Endothelial cell of umbilical vein (primary cell): ENCODE data around the gene HOXB5. TPM values are rescaled to one million over a fixed set of nuclear protein-coding genes. Genes with fewer than 3 reads are reported as not detected.

ENCODE experiments used
- BruUV-seq: library from RNA; stranded (reverse); fragments of 400-500 nt; replicated peaks from 2 replicates; lab custom pipeline; 2021; lab: Mats Ljungman, UMichigan
- CTCF ChIA-PET: fragments of 300-600, 350-600 bp; sonication (Branson Sonifier 250); formaldehyde crosslinking; loops from one replicate; lab custom pipeline; 2021; ENCODE audit warnings: antibody characterized with exemption, inconsistent platforms; lab: Charles Lee
- POLR2A ChIA-PET: fragments of 300-600, 350-600 bp; sonication (Branson Sonifier 250); formaldehyde crosslinking; loops from one replicate; lab custom pipeline; 2021; ENCODE audit warnings: antibody characterized with exemption, inconsistent platforms; lab: Charles Lee
- DNase-seq: peaks from one replicate; pipeline ENCODE4 v3.0.0-alpha.2; 2011; ENCODE audit warnings: low read depth, low spot score
- FAIRE-seq: peaks from 2 replicates; lab custom pipeline; 2011; peaks lifted over from hg19 to GRCh38; lab: Jason Lieb, UNC
- H2AFZ ChIP-seq: 2 replicates; pipeline ENCODE4 v1.6.0; 2012; ENCODE audit warnings: low read depth, low read length, control low read depth, inconsistent platforms
- H3K27ac ChIP-seq: 2 replicates; pipeline ENCODE4 v1.5.1; 2011; ENCODE audit warnings: low read depth, mild to moderate bottlenecking, control low read depth, low read length, moderate library complexity; ENCODE audit not compliant: insufficient read depth
- H3K27me3 ChIP-seq, 2 experiments: 2 replicates each; pipeline versions ENCODE4 v1.6.0 to v1.6.1; 2011; ENCODE audit warnings: low read length in 2 of 2, mixed read lengths in 1 of 2; ENCODE audit not compliant: control insufficient read depth in 2 of 2, insufficient read depth in 2 of 2
- H3K36me3 ChIP-seq, 2 experiments: 2 replicates in 1 of 2; 3 replicates in 1 of 2; pipeline ENCODE4 v1.5.1; 2011; ENCODE audit warnings: low read length in 2 of 2, mild to moderate bottlenecking in 1 of 2, moderate library complexity in 1 of 2; ENCODE audit not compliant: control insufficient read depth in 2 of 2, insufficient read depth in 2 of 2; ENCODE audit errors: extremely low read depth in 1 of 2
- H3K4me1 ChIP-seq: 3 replicates; pipeline ENCODE4 v1.5.1; 2011; ENCODE audit warnings: mild to moderate bottlenecking, low read length; ENCODE audit not compliant: control insufficient read depth, insufficient read depth; ENCODE audit errors: extremely low read depth
- H3K4me2 ChIP-seq: 2 replicates; pipeline ENCODE4 v1.6.1; 2011; ENCODE audit warnings: low read length, control low read depth, mixed read lengths; ENCODE audit not compliant: insufficient read depth
- H3K4me3 ChIP-seq, 3 experiments: fragments of 200-600 bp in 1 of 3; sonication (generic), shearing (Covaris generic) in 1 of 3; replicated peaks in 1 of 3; 2 replicates each; pipeline ENCODE4 v1.5.1; 2011 to 2016; ENCODE audit warnings: control low read depth in 3 of 3, low read length in 3 of 3, mild to moderate bottlenecking in 2 of 3, inconsistent platforms in 1 of 3, low read depth in 1 of 3, moderate library complexity in 1 of 3; ENCODE audit not compliant: insufficient read depth in 1 of 3
- H3K79me2 ChIP-seq: 2 replicates; pipeline ENCODE4 v1.6.0; 2012; ENCODE audit warnings: low read length, inconsistent platforms; ENCODE audit not compliant: control insufficient read depth, insufficient read depth
- H3K9ac ChIP-seq: replicated peaks from 2 replicates; pipeline ENCODE3; 2011; ENCODE audit warnings: low read length, control low read depth; ENCODE audit not compliant: insufficient read depth; ENCODE audit errors: extremely low read depth
- H3K9me1 ChIP-seq: replicated peaks from 3 replicates; pipeline ENCODE4 v1.6.0; 2011; ENCODE audit warnings: mild to moderate bottlenecking, low read length; ENCODE audit not compliant: control insufficient read depth, insufficient read depth; ENCODE audit errors: extremely low read depth
- H3K9me3 ChIP-seq: replicated peaks from 2 replicates; pipeline ENCODE4 v1.5.1; 2012; ENCODE audit warnings: low read length, inconsistent platforms; ENCODE audit not compliant: control insufficient read depth, insufficient read depth
- H4K20me1 ChIP-seq: replicated peaks from 2 replicates; pipeline ENCODE3; 2011; ENCODE audit warnings: mild to moderate bottlenecking, low read length; ENCODE audit not compliant: control insufficient read depth, insufficient read depth; ENCODE audit errors: extremely low read depth
- EZH2 ChIP-seq: IDR thresholded peaks from 2 replicates; pipeline ENCODE4 v1.6.1; 2012; ENCODE audit warnings: borderline replicate concordance, low read depth, mild to moderate bottlenecking, moderate library complexity, low read length, inconsistent platforms; ENCODE audit not compliant: severe bottlenecking
- MYC ChIP-seq: IDR thresholded peaks from one replicate; pipeline ENCODE4 v1.6.1; 2011; ENCODE audit warnings: mild to moderate bottlenecking, low read depth, low read length
- POLR2A ChIP-seq: IDR thresholded peaks from 2 replicates; pipeline ENCODE4 v1.6.1; 2012; ENCODE audit warnings: low read depth, mild to moderate bottlenecking, control low read depth, low read length
- dilution Hi-C: fragments of 300-500 bp; cut with MboI; formaldehyde crosslinking; loops from one replicate; pipeline ENCODE4 v1.15.0; 2019; ENCODE audit warnings: low sequenced_read_pairs; ENCODE audit not compliant: extremely low pct_ligation_motif_present
- intact Hi-C: fragments of 100-400 bp; cut with micrococcal nuclease; formaldehyde crosslinking; loops from one replicate; pipeline ENCODE4 v1.10.0; 2022
- polyA plus RNA-seq, 4 experiments: library from polyadenylated mRNA; depleted of rRNA in 3 of 4; stranded (reverse) in 3 of 4; unstranded in 1 of 4; fragments of >200 nt; gene quantifications; 2 replicates each; pipeline versions ENCODE4 v1.2.1 to v1.2.3, GENCODE V29; 2011 to 2012; ENCODE audit warnings: missing spikeins in 1 of 4
- total RNA-seq: library from RNA; stranded (reverse); gene quantifications from 2 replicates; pipeline ENCODE4 v1.2.3, GENCODE V29; 2021
- TF ChIP-seq, protein P1 (sequence below), 2 donors: IDR thresholded peaks; 1 replicate in 1 of 2; 2 replicates in 1 of 2; pipeline ENCODE4 v1.5.1; 2011; ENCODE audit warnings: low read length in 2 of 2, mild to moderate bottlenecking in 2 of 2, moderate library complexity in 2 of 2, control low read depth in 1 of 2, inconsistent platforms in 1 of 2, low read depth in 1 of 2; ENCODE audit not compliant: insufficient read depth in 1 of 2; ENCODE audit errors: extremely low read depth in 1 of 2

The HOXB5 gene
- total and polyA plus RNA-seq, 2 donors (not counting 3 experiments of a cell fraction or from before 2014, with no cell fraction given): 2.0 to 8.5 TPM

DNA sequence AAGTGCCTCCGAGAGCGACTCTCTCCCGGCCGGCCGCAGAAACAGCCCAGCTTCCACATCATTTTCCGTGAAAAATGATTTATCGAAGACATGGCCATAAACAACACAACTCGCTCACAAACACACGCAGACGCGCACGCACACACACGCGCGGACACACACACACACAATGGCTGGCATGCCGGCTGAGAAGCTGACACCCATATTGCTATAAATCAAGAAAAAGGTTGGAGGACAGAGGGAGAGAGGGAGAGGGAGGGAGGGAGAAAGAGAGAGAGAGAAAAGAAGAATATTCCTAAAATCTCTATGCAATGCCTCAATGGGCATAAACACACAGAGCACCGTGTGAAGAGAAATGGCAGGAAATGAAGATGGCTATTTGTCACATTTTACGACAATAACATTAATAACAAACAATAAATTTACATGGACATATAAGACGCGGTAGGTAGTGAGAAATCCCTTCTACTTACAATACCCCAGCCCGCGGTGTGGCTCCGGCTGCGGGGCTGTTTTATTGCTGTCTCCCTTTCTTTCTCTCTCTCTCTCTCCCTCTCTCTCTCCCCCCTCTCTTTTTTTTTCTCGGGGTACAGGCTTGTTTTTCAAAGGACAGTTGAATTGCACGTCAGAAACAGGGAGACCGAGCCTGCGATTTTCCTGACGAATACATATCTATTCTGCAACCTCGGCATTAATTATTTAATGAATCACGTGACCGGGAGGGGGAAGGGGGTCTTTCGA is 24.9 kb downstream of the HOXB5 start:
- peaks cover 0 to 2% of the 10 kb centered on the region in 2 experiments for H3K36me3 ChIP-seq
- no TSS peak for BruUV-seq
- H2AFZ ChIP-seq: no peak overlapping the region
- H3K27me3 ChIP-seq: no peaks in the 10 kb centered on the region
- FAIRE-seq (no peak), DNase-seq (peak; percentile 83)
- ChIA-PET CTCF (interaction anchor here (0.6 to 6.1 kb wide), 11 partner anchors 9 to 353 kb away, joined by 3 to 28 read pairs (median 5); no protein-coding TSS in a partner anchor), POLR2A (interaction anchor here (1.6 kb wide), 1 partner anchor 22 kb away, joined by 8 read pairs; no protein-coding TSS in a partner anchor)
- no peaks in the 10 kb centered on the region for H4K20me1 ChIP-seq
- no peaks in the 10 kb centered on the region for H3K9me1 ChIP-seq
- peak overlapping the region; percentile 49 for H3K27ac ChIP-seq
- dilution Hi-C loops: no loop called here
- peak overlapping the region; percentile 41 for H3K9ac ChIP-seq
- H3K4me3 ChIP-seq: peak overlapping the region; percentile 12 to 60 (median 45)
- intact Hi-C loops: loop anchor here (2.0 kb wide), 1 partner anchor 24 kb away; the partner anchor contains the start of gene HOXB2
- peak overlapping the region; percentile 80 for H3K4me2 ChIP-seq
- peaks cover 92% of the 10 kb centered on the region for H3K79me2 ChIP-seq
- no peak for TF ChIP-seq EZH2
- peak; percentile 46 for TF ChIP-seq POLR2A
- TF ChIP-seq MYC: no peak
- TF ChIP-seq, protein P1, sequence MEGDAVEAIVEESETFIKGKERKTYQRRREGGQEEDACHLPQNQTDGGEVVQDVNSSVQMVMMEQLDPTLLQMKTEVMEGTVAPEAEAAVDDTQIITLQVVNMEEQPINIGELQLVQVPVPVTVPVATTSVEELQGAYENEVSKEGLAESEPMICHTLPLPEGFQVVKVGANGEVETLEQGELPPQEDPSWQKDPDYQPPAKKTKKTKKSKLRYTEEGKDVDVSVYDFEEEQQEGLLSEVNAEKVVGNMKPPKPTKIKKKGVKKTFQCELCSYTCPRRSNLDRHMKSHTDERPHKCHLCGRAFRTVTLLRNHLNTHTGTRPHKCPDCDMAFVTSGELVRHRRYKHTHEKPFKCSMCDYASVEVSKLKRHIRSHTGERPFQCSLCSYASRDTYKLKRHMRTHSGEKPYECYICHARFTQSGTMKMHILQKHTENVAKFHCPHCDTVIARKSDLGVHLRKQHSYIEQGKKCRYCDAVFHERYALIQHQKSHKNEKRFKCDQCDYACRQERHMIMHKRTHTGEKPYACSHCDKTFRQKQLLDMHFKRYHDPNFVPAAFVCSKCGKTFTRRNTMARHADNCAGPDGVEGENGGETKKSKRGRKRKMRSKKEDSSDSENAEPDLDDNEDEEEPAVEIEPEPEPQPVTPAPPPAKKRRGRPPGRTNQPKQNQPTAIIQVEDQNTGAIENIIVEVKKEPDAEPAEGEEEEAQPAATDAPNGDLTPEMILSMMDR (IDR thresholded peaks at IDR 0.05; ENCODE audit: extremely low read depth in 1 of 2, insufficient read depth in 1 of 2, low read depth in 1 of 2, low read length in 2 of 2): no peak
- H3K9me3 ChIP-seq: no peaks in the 10 kb centered on the region
- peaks cover 82% of the 10 kb centered on the region for H3K4me1 ChIP-seq
